ENCODE data around the gene FKBP10.
A peak's percentile ranks its signal among the peaks of the same experiment; 100 is the strongest.
"Not testable (repeated sequence)": the region's sequence is repeated elsewhere in the genome, so short reads cannot be mapped to it uniquely, and the experiment has no call there.

Gene FKBP10, protein sequence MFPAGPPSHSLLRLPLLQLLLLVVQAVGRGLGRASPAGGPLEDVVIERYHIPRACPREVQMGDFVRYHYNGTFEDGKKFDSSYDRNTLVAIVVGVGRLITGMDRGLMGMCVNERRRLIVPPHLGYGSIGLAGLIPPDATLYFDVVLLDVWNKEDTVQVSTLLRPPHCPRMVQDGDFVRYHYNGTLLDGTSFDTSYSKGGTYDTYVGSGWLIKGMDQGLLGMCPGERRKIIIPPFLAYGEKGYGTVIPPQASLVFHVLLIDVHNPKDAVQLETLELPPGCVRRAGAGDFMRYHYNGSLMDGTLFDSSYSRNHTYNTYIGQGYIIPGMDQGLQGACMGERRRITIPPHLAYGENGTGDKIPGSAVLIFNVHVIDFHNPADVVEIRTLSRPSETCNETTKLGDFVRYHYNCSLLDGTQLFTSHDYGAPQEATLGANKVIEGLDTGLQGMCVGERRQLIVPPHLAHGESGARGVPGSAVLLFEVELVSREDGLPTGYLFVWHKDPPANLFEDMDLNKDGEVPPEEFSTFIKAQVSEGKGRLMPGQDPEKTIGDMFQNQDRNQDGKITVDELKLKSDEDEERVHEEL

DNA sequence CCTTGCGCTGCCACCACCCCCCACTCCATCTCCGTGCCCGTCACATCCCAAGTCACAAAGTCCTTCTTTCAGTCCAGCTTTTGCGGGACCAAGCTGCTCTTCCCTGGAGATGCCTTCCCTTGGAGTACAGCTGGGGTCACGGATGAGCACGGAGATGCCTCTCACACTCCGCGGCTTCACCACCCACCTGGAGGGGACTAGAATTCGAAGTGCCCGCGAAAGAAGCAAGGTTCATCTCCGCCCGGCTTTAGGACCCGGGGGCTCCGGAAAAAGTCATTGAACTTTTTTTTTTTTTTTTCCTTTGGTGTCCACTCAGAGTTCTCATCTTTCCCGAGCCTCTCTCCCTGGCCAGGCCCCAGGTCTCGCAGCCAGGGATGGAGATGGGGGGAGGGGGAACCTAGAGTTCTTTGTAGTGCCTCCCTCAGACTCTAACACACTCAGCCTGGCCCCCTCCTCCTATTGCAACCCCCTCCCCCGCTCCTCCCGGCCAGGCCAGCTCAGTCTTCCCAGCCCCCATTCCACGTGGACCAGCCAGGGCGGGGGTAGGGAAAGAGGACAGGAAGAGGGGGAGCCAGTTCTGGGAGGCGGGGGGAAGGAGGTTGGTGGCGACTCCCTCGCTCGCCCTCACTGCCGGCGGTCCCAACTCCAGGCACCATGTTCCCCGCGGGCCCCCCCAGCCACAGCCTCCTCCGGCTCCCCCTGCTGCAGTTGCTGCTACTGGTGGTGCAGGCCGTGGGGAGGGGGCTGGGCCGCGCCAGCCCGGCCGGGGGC, at the start of gene FKBP10:
TSS of gene FKBP10 (plus strand) at position 624 of the 771 bp plus-strand sequence. CDS start at position 655, 31 bp downstream.
- peak; percentile 83 for DNase-seq (ENCODE audit: low read depth)

DNA sequence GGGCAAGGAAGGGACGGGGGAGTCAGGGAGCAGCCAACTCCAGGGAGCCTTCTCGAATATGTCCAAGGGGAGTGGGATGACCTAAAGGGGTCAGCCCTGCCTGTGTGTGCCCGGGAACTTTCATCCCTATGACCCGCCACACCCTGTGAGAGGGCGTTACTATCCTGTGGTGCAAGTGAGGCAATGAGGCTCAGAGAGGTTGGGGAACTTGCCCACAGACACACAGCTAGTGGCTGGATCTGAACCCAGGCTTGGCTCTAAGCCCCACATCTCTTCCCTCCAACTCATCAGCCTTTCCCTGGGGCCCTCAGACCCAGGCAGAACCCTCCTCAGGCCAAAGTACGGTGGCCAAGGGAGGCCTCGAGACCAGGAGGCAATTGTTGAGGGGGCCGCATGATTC, 49.5 kb upstream of the FKBP10 start:
- DNase-seq (ENCODE audit: low read depth): no peak

DNA sequence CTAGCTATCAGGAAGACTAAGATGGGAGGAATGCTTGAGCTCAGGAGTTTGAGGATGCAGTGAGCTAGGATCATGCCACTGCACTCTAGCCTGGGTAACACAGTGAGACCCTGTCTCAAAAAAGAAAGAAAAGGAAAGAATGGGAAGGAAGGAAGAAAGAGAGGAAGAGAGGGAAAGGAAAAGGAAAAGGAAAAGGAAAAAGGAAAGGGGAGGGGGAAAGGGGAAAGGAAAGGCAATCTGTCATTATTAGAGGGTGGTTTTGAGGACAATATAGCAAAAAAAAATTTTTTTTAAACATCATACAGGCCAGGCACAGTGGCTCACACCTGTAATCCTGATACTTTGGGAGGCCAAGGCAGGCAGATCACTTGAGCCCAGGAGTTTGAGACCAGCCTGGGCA, 46.7 kb upstream of the FKBP10 start:
- DNase-seq (ENCODE audit: low read depth): no peak

DNA sequence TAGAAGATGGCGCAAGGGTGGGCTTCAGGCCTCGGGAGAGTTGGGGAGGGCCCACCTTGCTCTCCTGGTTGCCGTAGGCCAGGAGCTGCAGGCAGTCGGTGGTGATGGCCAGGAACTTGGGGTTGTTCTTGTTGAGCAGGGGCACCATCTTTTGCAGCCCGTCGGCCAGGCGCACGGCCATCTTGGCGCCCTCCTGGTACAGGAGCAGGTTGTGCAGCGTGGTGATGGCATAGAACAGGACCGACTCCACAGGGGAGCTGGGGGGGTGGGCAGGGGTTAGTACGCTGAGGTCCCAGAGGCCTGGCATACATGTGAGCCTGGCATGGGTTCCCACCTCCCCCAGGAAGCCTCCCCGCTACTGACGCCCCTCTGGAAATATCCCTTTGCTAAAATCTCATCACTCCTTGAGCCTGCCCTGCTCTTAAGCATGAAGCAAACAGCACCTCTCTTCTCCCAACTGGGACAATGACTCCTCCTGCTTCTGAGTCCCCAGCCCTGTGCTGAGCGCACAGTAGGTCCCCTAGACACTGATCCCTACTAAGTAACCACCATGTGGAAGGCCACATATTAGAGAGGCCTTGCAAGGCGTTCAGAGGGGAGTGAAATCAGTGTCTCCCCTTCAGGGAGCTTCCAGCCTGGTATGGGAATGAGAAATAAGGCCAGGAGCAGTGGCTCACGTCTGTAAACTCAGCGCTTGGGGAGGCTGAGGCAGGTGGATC, 45.3 kb upstream of the FKBP10 start:
- no peak for DNase-seq (ENCODE audit: low read depth)

DNA sequence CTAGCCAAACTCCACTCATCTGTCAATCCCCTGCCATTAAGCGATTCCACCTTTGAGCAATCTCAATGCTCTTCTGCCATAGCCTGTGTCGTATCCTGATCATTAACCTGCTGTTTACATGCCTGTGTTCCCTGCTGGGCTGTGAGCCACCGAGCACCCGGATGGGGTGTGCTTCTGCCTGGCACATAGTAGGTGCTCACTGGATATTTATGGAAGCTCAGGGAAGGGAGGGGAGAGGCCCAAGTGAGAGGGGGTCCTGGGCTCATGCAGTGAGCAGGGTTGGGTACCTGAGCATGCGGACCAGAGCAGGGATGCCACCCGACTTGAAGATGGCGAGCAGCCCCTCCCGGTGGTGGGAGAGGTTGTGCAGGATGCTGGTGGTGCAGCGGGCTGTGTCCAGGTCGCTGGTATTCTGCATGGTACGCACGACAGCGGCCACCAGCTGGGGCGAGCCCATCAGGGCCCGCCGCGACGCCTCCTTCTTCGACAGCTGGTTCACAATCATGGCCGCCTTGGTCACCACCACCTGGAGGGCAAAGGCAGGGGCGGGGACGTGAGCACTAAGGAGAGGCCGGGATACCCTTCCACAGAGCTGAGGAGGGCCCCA, 44.0 kb upstream of the FKBP10 start:
- DNase-seq (ENCODE audit: low read depth): no peak

DNA sequence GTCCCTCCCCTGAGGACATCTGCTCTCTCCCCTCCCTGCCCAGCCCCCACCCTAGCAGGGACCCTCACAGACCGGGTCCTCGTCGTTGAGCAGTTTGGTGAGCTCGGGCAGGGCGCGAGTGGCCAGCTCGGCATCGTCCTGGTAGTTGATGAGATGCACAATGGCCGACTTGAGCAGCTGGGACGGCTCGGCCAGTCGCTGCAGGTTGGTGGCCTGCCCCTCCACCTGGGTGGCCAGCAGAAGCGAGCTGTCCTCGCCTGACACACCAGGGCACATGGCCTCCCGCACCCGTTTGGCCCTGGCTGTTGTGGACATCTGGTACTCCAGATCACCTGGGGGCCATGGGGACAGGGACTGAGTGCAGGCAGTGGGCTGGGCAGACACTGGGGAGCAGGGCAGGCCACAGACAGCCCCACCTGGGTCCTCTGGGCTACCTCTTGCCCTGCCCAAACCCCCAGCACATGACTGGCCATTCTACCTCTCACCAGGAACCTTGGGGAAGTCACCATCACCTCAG, 43.4 kb upstream of the FKBP10 start:
- no peak for DNase-seq (ENCODE audit: low read depth)

DNA sequence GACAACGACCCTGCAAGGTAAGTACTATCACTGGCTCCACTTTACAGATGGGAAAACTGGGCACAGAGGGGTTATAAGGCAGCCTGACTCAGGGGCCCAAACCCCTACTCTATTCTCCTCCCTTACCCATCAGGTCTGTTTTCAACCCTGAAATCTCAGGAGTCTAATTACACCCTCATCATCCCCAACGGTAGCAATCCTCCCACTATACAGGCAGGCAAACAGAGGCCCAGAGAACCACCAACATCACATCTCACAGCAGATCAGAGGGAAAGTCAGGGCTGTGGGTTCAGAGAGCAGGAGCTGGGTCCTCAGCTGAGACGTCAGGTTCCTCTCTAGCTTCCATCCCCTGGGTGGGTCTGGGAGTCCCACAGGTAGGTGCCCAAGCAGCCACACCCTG, 42.8 kb upstream of the FKBP10 start:
- no peak for DNase-seq (ENCODE audit: low read depth)

DNA sequence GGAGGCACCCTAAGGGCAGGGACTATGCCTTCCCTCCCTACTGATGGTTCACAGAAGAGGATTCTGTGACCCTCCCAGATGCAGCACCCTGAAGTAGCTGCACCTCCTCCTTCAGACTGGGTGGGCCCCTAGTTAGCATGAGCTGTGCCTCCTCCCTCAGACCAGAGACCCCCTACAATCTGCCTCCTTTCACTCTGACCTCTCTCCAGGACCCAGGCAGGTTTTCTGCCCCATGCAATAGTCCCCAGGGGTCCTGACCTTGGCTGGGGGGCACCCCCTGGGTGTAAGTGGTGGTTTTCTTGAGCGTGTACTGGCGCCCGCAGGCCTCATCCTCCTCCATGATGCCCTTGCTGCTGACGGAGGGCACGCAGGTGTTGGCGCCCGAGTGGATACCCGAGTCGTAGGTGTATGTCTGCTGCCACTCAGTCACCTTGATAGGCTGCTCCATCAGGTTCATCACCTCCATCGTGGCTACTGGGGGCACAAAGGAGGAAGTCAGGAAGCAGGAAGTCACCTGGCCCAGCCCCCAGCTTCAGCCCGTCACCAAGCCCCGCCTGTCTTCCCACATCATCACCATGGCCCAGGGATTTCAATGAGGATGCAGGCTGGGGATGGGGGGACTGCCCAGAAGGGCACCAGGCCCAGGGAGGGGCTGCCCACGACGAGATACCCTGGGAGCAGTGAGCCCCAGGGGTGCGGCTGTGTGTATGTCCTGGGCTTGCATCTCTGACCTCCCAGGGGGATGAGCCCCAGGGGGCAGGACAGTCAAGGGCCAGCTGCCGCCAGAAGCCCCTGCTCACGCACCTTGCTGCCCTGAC, 41.2 kb upstream of the FKBP10 start:
- DNase-seq (ENCODE audit: low read depth): no peak

DNA sequence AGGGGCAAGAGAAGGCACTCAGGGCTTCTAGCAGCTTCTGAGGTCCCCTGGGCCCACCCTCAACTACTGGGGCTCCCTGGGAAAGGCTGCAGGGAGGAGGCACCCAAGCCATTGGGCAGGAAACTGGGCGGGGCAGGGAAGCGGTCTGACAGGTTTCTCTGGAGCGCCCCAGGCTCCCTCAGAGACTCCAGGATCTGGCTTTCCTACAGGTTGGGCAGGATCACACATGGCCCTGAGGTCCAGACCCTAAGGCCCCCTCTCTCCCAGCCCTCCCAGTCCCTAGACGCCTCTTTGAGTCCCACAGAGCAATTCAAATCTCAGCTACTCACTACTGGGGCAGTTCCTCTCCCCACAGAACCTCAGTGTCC, 40.6 kb upstream of the FKBP10 start:
- no peak for DNase-seq (ENCODE audit: low read depth)

DNA sequence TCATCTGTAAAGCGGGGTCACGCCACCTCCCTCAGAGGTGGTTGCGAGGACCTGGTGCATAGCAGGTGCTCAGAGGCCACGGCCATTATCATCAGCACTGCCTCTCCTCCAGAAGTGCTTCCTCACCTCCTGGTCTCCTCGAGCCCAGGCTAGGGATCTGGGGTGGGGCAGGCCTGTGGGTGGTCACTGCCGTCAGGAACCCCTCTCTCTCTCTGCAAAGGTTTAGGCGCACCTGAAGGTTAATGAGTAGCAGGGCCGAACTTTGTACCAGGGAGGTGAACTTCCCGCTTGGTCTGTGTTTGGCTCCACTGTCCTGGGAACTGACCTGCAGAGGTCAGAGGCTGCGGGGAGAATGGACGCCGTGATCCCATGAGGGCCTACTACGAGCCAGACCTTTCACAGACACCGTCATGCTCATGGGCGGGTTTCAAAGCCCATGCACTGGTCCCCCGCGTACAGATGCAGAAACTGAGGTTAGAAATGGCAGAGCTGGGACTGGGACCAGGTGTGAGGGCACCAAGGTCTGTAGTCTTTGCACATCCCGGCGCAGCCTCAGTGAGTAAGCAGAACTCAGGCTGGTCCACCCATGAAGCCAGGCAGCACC, 40.1 kb upstream of the FKBP10 start:
- DNase-seq (ENCODE audit: low read depth): no peak

DNA sequence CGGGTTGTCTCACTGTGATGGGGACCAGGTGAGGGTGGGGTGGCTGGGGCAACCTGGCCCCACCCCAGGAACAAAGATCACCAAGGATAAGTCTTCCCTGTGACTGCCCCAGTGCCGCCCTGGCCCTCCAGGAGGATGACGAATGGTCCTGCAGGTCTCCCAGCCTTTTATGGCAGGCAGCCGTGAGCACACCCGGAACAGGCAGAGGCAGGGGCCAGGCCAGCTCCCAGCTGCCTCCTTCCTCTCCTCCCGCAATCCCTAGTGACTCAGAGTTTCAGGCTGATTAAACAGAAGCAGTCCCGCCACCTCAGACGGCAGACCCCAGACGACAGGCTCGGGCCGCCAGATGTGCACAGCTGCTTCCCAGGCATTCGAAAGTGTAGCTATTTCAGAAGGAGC, 39.6 kb upstream of the FKBP10 start:
- peak; percentile 31 for DNase-seq (ENCODE audit: low read depth)

DNA sequence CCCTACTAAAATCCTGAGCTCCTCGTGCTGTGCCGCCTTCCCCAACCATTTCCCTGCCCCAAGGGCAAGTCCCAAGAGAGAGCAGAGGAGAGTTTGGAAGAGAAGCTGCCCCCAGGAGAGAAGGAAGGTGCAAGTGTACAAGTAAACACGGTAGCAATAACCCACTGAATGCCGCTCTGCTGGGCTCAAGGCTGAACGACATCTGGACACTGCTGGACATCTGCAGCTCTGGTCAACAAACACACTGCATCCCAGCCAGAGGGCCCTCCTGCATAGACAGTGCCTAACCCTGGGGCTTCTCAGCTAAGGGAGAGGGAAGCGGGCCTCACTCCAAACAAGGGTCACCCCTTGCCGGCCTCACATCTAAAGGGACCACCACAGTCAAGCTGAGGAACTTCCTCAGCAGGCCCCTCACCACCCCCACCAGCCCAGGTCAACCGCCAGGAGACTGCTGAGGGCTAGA, 39.0 kb upstream of the FKBP10 start:
- no peak for DNase-seq (ENCODE audit: low read depth)

DNA sequence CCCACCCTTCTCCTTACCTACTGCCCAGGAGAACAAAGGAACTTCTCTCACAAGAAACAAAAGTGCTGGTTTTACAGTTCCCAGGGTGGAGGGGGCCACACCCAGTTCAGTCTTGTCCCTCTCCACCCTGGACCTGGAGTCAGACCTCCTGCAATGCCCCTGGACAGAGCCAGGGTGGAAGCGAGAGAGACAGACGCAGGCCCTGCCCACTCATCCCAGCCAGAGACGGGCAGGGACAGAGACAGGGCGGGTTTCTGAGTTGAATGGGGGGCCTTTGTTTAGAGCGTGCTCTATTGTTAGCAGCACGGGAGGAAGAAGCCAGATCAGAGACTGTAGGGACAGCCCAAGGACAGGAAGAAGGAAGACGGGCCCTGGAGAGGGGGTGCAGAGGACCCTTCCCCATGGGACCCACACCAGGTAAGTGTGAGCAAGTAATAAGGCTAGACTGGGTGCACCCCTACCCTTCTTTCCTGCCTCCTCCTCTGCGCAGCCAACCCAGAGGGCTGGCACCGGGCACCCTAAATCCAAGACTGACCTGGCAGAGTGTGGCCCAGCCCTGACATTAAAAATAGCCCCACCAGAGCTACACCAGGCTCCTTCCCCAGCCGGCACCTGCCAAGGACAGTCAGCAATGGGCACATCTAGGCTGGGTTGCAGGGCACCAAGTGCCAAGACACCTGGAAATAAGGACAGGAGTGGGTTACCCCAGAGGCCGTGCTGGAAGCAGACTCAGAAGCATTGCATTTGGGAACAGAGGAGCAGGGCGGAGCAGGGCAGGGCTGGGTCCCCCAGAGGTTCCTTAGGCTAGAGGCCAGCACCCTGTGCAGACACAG, 37.2 kb upstream of the FKBP10 start:
- DNase-seq (ENCODE audit: low read depth): no peak

DNA sequence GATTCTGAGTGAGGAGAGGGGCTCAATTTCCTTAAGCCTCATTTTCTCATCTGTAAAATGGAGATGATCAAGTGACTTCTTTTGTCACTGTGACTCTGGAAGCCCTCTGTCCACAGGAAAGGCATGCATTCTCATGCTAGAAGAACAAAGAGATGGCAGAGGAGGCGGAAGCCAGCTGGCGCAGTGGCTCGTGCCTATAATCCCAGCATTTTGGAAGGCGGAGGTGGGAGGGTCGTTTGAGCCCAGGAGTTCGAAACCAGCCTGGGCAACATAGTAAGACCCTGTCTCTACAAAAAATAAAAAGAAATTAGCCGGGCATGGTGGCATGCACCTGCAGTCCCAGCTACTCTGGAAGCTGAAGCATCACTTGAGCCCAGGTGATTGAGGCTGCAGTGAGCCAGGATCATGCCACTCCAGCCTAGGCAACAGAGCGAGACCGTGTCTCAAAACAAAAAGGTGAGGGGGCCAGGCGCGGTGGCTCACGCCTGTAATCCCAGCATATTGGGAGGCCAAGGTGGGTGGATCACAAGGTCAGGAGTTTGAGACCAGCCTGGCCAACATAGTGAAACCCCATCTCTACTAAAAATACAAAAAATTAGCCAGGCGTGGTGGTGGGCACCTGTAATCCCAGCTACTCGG, 36.4 kb upstream of the FKBP10 start:
- not testable (repeated sequence) for DNase-seq (ENCODE audit: low read depth)

DNA sequence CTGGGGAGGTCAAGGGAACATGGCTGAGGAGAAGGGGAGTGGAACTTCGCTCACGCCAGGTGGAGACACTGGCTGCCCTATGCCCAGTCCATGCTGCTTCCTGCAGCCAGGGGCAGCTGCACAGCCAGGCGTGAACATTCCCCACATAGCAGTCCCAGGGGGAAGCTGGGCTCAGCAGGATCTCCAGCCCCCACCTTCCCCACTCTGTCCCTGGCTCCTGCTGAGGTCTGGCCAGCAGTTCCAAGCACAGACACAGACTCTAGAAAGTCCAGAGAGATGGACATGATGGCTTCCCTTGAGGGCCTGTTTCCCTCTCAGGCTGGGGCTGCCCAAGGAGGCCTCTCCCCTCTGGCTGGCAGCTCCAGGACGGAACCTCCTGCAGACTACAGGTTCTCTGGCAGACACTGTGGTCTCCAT, 35.6 kb upstream of the FKBP10 start:
- DNase-seq (ENCODE audit: low read depth): no peak

DNA sequence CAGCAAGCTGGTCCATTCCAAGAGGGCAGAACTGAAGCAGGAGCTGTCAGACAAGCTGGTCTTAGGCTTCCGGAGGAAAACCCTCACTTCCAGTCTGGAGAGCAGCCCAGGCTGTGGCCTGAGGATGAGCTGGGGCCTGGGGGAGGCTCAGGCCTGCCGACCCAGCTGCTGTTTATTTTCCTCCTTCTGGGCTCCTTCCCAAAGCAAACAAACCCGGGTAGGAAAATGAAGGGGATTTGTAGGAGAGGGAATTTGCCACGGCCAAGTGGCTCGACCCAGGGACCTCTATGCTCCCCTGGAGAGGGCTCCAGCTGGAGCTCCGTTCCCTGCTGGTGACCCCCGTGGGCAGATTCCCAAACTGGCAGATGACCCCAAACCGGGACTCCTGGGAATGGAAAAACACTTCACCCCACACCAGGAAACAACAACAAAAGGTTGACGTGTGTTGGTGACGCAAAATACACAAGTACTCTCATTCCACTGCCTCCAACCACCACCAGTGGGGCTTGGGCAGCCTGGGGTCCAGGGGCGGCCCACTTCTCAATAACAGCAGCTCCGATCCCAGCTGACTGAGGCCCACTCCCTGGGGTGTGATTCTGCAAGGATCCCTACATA, 35.1 kb upstream of the FKBP10 start:
- DNase-seq (ENCODE audit: low read depth): peak; percentile 81

DNA sequence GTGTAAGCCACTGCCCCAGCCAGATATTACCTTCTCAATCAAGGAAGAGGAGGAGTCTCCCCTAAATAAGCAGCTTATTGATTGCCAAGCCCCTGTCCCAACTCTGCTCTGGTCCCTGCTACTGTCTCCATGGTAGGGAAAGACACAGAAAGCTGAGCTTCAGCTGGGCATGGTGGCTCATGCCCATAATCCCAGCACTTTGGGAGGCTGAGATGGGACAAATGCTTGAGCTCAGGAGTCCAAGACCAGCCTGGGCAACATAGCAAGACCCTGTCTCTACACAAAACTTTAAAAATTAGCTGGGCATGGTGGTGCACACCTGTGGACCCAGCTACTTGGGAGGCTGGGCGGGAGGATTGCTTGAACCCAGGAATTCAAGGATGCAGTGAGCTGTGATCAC, 32.9 kb upstream of the FKBP10 start:
- DNase-seq (ENCODE audit: low read depth): no peak

DNA sequence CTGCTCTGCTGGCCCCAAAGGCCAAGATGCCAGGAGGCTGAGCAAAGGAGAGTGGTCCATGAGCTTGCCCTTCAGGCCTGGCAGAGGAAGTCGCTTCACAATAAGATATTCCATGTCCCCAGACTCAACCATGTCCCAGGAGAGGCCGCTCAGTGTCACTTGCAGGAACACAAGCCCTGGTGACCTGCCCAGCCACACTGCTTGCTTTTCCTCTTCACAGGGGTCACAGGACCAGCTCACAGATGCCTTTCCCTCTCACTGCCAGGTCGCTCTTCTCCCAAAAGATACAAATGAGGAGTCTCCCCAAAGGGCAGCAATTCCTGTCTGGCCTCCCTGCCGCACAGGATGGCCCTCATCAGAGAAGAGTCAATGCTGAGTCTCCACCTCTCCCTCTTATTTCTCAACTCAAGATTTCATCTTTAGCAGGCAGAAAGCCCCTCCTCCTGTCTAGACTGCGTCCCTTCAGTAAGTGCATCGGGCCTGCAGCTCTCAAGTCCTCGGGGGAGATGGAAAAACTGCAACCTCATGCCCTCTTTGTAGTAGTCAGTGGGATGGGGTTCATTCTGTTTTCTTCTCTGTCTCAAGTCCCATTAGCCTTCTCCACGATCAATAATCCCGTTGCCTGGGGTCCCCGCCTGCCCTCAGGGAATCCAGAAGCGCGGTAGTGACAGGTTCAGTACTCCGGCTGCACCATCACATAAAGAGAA, 31.2 kb upstream of the FKBP10 start:
- no peak for DNase-seq (ENCODE audit: low read depth)
